ENCODE results near the gene RPS4Y1.
A peak's percentile ranks its signal among the peaks of the same experiment; 100 is the strongest.
"Not testable (repeated sequence)": the region's sequence is repeated elsewhere in the genome, so short reads cannot be mapped to it uniquely, and the experiment has no call there.

RPS4Y1 gene

DNA sequence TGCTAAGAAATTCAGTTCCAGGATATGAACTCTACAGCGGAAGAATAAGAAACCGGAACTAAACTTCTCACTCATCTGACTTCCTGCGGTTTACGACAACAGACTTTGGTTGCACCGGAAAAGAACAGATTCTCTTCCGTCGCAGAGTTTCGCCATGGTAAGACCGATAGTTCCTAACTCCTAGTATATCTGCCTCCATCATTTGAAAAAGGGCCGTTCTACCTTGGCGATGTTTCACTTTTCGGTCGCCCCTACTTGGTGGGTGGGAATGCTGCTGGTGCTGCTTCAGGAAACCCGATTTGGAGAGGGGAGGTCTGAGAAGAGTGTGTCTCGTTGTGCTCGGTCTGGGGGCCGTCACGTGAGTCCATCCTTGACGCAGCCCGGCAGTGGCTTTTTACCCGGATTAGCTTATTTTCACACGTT is at the start of gene RPS4Y1:
TSS of gene RPS4Y1 (plus strand) at position 132 of the 423 bp plus-strand sequence. CDS start at position 155, 23 bp downstream.
- DNase-seq = peak; percentile 32

DNA sequence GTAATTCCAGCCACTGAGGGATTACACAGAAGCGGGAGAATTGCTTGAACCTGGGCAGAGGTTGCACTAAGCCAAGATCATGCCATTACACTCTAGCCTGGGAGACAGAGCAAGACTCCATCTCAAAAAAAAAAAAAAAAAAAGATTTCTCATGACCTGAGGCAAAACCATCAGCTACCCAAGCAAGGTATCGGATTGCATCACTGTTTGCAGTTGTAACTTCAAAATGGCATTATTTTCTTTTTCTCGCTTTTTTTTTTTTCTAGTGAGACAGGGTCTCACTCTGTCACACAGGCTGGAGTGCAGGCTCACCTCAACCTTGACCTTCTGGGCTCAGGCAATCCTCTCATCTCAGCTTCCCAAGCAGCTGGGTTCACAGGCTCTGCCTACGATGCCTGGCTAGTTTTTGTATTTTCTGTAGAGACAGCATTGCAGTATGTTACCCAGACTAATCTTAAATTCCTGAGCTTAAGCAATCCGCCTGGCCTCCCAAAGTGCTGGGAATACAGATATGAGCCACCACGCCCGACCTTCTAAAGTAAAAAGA is 44.4 kb upstream of the RPS4Y1 start:
- DNase-seq = no peak

DNA sequence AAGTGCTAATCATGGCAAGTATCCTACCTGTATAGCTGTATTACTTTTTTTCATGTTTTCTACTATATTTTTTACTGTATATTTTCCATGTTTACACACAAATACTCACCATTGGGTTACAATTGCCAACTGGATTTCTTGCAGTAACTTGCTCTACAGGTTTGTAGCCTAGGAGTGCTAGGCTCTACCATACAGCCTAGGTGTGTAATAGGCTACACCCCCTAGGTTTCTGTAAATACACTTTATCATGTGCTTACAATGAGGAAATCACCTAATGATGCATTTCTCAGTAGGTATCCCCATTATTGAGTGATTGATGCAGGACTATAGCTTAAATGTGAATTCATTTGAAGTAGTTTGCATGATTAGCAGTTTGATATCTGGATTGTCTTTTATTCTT is 43.4 kb upstream of the RPS4Y1 start:
- no peak for DNase-seq

DNA sequence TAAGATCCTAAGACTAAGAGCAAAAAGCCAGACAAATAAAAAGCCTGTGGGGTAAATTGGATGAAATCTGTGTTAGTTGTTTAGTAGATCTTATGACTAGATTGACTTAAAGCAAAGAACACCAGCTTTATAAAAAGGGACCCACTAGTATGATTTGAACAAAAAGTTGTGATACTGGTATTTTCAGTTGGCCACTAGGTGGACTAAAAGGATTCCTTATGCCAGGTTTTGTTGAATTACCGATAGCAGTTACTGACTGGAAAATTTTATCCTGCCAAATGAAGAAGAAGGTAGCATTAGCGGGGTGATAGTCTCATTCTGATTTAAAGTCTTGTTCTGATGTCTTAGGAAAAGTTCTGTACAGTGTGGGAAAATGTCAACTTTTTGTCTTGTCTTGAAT is 41.2 kb upstream of the RPS4Y1 start:
- DNase-seq = no peak

DNA sequence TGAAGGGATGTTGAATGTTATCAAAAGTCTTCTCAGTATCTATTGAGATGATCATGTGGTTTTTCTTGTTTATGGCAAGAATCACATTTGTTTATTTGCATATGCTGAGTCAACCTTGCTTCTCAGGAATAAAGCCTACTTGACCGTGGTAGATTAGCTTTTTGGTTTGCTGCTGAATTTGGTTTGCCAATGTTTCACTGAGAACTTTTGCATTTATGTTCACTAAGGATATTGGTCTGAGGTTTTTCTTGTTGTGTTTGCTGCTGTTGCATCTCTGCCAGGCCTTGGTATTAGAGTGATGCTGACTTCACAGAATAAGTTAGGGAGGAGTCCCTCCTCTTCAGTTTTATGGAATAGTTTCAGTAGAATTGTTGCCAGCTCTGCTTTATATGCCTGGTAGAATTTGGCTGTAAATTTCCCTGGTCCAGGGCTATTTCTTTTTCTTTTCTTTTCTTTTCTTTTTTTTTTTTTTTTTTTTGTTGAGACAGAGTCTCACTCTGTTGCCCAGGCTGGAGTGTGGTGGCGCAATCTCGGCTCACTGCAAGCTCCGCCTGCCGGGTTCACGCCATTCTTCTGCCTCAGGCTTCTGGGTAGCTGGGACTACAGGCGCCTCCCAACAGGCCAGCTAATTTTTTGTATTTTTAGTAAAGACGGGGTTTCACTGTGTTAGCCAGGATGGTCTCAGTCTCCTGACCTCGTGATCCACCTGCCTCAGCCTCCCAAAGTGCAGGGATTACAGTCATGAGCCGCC is 24.1 kb upstream of the RPS4Y1 start:
- not testable (repeated sequence) for DNase-seq

DNA sequence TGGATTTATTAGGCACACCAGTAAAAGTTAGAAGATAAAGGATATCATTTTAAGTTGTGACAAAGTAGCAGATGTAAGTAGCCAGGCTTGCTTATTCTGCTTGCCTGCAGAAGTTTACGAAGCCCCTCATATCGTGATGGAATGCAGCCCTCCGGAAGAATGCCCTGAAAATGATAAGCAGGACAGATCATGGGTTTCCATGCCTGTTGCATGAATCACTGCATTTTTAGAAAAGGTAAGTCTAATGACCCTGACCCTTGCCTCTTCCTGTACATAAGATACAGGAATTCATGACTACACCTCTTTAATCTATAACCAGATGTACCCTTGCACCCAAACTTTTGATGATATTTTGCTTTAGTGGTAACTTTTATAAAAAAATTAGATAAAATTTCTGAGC is 16.9 kb upstream of the RPS4Y1 start:
- DNase-seq = no peak

DNA sequence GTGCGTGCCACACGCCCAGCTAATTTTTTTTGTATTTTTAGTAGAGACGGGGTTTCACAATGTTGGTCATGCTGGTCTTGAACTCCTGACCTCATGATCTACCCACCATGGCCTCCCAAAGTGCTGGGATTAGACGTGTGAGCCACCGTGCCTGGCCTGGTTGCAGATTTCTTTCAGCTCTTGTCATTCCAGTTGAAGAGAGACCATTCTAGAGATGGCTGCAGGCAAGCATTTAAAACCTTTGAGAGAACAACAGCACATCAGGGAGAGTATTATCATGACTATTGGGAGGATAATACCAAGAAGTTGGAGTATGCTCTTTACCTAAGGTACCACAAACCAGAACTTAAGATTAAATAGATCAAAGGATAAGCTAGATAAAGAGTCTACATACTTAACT is 12.9 kb upstream of the RPS4Y1 start:
- DNase-seq = no peak

DNA sequence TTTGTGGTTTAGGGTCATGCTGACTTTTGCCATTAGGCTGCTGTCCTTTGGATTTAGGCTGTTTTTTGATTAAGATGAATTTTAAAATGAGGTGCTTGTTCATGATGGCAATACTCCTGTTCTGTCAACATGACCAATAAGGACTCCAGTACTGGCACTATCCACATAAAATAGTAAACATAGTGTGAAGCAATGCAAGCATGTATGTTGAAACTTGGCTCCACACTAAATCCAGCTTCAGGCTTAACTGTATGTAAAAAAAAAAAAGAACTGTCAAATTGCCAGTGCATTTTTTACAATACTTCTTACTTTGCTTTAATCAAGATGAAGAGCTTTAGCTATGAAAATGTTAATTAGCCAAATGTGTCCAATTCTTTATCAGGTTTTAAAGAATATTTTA is 6.2 kb upstream of the RPS4Y1 start:
- no peak for DNase-seq

DNA sequence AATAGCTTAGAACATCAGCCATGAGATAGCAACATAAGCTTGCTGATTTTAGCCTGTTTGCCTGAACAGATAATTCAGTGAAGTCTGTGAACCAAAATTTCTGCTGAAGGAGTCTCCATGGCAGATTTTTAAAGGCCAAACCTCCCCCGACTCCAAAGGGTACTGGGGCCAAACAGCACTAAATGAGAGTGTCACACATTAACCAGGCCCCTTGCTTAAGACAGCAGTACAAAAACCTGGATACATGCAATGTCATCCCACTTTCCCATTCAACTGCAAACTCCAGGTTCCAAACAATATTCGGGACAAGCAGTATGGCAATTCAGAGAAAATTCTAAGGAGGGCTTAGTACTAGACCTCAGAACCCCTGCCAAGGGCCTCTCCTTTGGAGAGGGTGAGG is 4.3 kb upstream of the RPS4Y1 start:
- DNase-seq = no peak

DNA sequence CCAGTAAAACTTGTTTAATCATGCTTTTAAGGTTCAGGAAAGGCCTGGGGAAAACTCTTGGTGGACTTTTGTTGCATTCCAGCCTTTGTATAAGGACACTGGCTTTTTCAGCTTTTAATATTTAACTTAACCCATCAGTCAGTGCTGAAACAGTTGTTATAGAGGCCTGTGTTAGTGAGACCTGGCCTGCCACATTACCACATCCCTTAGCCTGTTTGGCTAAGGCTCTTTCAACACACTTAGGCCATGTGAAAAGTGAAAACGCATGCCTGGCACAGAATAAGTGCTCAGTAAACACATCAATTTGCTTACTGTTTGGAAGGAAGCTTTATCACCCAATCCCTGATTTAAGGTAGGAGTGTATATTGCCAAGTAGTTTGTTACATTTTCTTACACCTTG is 3.5 kb upstream of the RPS4Y1 start:
- no peak for DNase-seq

DNA sequence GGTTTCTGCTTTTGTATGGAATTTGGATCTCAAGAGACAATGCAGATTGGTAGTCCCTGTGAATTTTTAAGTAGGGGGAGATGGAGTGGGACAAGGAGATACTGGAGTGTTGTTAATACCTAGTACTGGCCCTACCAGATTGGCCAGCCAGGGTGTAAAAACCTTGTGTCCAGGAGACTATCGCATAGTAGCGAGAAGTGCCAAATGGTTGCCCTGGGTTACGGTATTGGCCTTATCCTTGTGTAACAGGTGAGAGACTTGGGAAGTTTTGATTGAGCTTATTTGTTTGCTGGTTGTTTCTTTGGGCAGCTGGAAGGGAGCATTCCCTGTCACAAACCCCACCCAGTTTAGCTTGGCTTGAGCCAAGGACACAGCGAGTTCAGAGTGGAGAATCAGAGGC is 5.4 kb downstream of the RPS4Y1 start:
- DNase-seq = no peak

DNA sequence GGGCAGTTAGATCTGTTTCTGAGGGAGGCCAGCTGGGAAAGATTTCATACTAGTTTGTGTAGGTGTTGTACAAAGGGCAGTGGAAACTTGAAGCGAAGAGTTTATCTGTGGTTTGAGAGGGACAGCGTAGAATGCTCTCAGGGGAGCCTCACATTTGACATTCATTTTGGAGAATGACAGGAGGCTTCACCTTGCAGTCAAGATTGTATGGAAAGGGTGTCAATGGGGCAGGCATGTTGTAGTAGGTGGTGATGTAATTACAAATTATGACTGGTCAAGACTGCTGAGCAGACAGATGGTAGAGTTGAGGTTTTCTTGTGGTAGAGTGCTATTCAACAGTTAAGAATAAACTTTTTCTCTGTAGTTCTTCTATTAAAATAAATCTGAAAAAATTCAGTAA is 7.0 kb downstream of the RPS4Y1 start:
- DNase-seq = no peak

DNA sequence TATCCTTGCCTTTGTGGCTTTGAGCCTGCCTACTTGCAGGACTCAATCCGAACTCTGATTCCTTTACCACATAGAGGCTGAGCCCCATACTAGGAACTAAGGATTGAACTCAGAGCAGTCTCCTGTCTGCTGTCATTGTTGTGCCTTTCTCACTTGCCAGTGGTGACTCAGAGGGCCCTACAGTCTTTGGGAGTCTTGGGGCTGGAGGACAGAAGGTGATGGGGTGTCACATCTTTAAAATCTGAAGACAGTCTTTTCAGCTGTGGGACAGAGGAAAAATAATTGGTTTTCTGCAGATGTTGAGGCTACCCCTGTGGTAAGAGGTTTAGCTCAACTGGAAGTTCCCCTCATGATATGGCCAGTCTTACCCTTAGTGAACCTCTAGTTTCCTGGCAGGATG is 8.0 kb downstream of the RPS4Y1 start:
- DNase-seq = no peak

DNA sequence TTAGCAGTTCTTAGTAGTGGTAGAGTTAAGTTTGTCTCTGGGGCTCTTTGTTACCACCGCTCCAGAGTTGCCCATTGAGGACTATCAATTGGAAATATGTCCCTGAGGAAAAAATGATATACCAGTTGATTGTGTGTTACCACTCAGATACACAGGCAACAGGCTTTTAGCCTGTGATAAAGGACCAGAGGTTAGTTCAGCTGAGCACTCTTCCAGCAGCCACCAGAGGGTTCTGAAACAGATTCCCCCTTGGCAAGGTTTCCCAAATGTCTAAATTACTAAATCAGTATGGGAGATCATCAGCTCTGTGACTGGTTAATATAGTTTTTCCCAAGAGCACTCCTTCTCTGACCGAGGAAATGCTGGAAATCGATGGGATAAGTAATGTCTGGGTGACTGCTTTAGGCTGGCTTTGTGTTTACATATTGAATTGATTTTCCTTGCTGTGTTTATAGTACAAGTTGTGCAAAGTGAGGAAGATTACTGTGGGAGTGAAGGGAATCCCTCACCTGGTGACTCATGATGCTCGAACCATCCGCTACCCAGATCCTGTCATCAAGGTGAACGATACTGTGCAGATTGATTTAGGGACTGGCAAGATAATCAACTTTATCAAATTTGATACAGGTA is 12.9 kb downstream of the RPS4Y1 start:
- DNase-seq = no peak

DNA sequence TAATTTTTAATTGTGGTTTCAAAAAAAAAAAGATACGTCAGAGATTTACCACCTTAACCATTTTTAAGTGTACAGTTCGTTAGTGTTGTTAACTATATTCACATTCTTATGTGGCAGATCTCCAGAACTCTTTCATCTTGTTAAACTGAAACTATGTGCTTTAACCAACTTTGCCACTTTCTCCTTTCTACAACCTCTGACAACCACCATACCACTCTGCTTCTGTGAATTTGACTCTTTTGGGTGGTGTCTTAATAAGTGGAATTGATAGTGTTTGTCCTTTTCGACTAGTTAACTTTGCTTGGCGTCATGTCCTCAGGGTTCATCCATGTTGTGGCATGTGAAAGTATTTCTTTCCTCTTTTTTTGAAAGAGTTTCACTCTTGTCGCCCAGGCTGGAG is 15.7 kb downstream of the RPS4Y1 start:
- DNase-seq = no peak

DNA sequence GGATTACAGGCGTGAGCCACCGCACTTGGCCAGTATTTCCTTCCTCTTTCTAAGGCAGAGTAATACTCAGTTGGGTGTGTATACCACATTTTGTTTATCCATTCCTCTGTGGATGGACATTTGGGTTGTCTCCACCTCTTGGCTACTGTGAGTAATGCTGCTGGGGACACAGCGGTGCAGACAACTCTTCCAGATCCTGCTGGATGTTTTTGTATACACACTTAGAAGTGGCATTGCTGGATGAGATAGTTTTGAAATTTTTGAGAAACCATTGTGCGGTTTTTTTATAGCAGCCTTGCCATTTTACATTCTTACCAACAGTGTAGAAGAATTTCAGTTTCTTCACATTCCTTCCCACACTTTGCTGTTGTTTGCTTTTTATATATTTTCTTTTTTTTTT is 16.3 kb downstream of the RPS4Y1 start:
- DNase-seq = no peak

DNA sequence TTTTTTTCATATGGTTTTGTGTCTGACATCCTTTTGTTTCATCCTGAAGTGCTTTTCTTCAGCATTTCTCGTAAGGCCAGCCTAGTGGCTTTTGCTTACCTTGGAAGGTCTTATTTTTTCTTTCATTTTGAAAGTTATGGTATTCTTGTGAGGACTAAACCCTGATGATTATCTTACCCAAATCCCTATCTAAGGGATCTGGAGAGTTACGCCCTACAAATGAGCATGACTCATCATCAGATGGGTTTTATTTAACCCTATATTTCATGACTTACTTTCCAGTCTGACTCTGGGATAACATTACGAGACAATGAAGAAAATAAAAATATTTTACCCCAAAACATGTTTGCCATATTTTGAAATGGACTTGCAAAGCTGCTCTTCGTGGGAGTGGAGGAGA is 18.4 kb downstream of the RPS4Y1 start:
- DNase-seq = no peak

DNA sequence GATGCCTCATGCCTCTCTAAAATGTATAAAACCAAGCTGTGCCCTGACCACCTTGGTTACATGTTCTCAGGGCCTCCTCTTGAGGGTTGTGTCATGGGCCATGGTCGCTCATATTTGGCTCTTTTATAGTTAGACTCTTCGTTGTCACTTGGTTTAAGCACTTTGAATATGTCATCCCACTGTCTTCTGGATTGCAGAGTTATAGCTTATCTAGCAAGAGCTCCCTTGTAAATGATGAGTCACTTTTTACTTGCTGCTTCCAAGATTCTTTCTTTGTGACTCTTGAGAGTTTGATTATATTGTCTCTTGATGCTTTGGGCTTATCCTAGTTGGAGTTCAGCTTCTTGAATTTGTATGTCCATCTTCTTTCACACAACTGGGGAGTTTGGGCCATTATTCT is 19.1 kb downstream of the RPS4Y1 start:
- no peak for DNase-seq

DNA sequence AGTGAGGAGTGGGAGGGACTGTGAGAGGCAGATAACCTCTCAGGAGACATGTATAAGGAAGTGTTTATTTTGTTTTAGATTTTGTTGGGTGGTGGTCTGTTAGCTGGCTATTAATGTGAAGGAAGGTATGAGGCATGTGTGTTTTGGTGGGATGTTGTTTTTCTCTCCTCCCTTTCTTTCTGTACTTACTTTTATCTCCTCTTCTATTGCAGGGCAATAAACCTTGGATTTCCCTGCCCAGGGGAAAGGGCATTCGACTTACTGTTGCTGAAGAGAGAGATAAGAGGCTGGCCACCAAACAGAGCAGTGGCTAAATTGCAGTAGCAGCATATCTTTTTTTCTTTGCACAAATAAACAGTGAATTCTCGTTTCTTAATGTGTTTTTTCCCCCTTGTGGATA is 25.2 kb downstream of the RPS4Y1 start:
- DNase-seq = no peak

DNA sequence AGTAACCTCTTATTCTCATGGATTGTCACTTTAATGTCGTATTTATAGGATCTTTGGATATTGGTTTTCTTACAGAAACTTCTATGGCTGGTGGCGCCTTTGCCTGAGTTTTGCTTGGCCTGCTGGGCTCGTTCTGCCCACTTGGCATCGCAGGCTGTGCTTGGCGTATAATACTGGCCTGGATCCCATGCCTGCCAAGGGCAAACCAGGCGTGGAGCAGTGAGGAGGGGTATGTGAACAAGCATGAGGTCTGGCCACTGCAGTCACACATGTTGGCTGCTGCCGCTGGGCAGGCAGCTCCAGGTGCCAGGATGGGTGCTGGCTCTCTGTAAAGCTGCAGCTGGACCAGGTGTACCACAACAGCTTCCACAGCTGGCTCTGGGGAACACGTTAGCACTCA is 26.1 kb downstream of the RPS4Y1 start:
- no peak for DNase-seq

DNA sequence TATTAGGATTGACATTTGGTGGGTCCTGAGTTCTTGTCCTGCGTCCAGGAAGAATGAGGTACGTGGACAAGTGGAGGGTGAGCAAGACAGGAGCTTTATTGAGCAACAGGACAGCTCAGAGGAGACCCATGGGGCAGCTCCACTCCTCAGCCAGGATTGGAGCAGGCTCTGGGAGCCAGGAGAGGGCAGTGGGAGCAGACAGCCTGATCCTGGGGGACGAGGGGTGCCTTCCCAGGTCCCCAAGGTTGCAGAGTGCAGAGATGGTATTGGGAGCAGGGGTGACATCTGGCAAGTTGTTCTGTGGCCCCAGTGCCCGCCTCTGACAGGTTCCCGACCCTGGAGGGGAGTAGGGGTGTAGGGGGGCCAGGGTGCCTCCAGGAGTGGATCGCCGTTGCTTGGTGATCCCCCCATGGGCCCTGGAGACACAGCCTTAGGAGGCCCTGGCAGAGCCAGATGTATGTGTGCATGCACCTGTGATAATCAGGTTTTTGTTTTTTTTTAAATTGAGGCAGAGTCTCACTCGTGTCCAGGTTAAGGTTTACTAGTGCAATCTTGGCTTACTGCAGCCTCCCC is 26.7 kb downstream of the RPS4Y1 start:
- DNase-seq = no peak

DNA sequence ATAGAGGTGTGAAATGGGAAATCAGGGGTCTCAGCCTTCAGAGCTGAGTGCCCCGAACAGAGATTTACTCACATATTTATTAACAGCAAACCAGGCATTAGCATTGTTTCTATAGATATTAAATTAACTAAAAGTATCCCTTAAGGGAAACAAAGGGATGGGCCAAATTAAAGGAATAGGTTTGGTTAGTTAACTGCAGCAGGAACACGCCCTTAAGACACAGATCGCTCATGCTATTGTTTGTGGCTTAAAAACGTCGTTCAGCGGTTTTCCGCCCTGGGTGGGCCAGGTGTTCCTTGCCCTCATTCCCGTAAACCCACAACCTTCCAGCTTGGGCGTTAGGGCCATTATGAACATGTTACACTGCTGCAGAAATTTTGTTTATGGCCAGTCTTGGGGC is 30.8 kb downstream of the RPS4Y1 start:
- not testable (repeated sequence) for DNase-seq

DNA sequence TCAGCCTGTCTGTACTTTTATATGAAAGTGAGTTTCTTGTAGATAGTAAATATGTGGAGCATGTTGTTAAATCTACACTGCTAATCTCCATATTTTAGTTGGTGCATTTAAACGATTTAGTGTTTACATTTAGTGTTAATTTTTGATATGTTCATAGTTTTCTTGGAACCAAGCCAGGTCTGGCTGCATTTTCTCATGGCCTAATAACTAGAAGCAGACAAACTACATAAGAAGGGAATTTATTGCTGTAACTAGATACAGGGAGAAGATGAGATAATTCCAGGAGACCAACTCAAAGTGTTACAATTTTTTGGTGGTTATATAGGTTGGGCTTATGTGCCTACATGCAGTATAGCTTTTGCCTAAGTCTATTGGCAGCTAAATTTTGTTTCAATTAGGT is 32.8 kb downstream of the RPS4Y1 start:
- DNase-seq = no peak

DNA sequence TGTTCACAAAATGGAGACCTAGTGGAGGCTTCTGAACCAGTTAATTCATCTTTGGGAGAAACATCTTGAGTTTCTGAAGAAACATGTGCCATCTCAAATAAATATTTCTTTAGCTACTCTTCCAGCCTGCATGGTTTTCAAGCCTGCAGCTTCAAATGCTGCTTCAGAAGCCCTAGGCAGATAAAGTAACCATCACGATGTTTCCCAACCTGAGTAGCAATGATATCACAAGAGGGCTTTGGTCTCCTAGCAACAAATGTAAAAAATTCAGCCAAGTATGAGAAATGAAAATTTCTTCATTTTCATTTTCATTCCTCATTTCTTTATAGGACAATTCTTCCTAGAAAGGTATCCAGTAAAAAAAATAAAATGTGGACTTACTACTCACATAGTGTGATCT is 42.2 kb downstream of the RPS4Y1 start:
- no peak for DNase-seq
